Measurements from ENCODE around the gene IGSF5.
"Not testable (repeated sequence)": the region's sequence is repeated elsewhere in the genome, so short reads cannot be mapped to it uniquely, and the experiment has no call there.

Gene IGSF5

GRCh38 chr21:39744883-39745282, at the start of gene IGSF5:
IGSF5 (plus strand) TSS chr21:39745183; CDS start chr21:39745510, 327 bp downstream.
- not testable (repeated sequence) for DNase-seq

- no peak for DNase-seq
These were observed 48.8 kb upstream of the IGSF5 start for GRCh38 chr21:39696196-39696595.

- no peak for DNase-seq
These were observed 48.4 kb upstream of the IGSF5 start for GRCh38 chr21:39696618-39697017.

- DNase-seq = no peak
These were observed 44.7 kb upstream of the IGSF5 start for GRCh38 chr21:39700318-39700717.

- no peak for DNase-seq
These were observed 41.4 kb upstream of the IGSF5 start for GRCh38 chr21:39703578-39703977.

GRCh38 chr21:39705849-39706248, 39.1 kb upstream of the IGSF5 start:
- no peak for DNase-seq

- DNase-seq = no peak
These were observed 37.7 kb upstream of the IGSF5 start for GRCh38 chr21:39707316-39707715.

GRCh38 chr21:39710866-39711265, 34.1 kb upstream of the IGSF5 start:
- DNase-seq = no peak

GRCh38 chr21:39712273-39712672, 32.7 kb upstream of the IGSF5 start:
- no peak for DNase-seq

GRCh38 chr21:39712976-39713375, 32.0 kb upstream of the IGSF5 start:
- no peak for DNase-seq

- no peak for DNase-seq
These were observed 31.1 kb upstream of the IGSF5 start for GRCh38 chr21:39713905-39714304.

- no peak for DNase-seq
These were observed 30.7 kb upstream of the IGSF5 start for GRCh38 chr21:39714331-39714730.

GRCh38 chr21:39715804-39716397, 29.1 kb upstream of the IGSF5 start:
- peak; percentile 26 for DNase-seq

GRCh38 chr21:39720126-39720778, 24.7 kb upstream of the IGSF5 start:
- no peak for DNase-seq

GRCh38 chr21:39721885-39722284, 23.1 kb upstream of the IGSF5 start:
- DNase-seq = no peak

- no peak for DNase-seq
These were observed 20.0 kb upstream of the IGSF5 start for GRCh38 chr21:39724944-39725343.

GRCh38 chr21:39726133-39726532, 18.9 kb upstream of the IGSF5 start:
- DNase-seq = no peak

- no peak for DNase-seq
These were observed 17.4 kb upstream of the IGSF5 start for GRCh38 chr21:39727401-39728120.

- DNase-seq = no peak
These were observed 16.6 kb upstream of the IGSF5 start for GRCh38 chr21:39728341-39728740.

GRCh38 chr21:39730418-39731157, 14.4 kb upstream of the IGSF5 start:
- no peak for DNase-seq

GRCh38 chr21:39736716-39737115, 8.3 kb upstream of the IGSF5 start:
- DNase-seq = no peak

- DNase-seq = no peak
These were observed 7.5 kb upstream of the IGSF5 start for GRCh38 chr21:39737376-39738000.

GRCh38 chr21:39738566-39738965, 6.4 kb upstream of the IGSF5 start:
- DNase-seq = no peak

Data from stimulated activated CD4-positive, alpha-beta T cell treated with anti-CD3 and anti-CD28 coated beads, Interleukin-4, amount 100 ng/mL, for 1 hour (primary cell).